CD4-positive, alpha-beta T cell treated with Interferon alpha-2 for 1 hour (primary cell): ENCODE results near the gene PRRT3.

Experiments used
- DNase-seq, 2 donors: peaks; one replicate each; pipeline ENCODE4 v3.0.0-alpha.2; 2020 to 2022

The PRRT3 gene

GRCh38 chr3:9951962-9952805 is at the start of gene PRRT3:
Gene PRRT3 (minus strand): TSS chr3:9952408. CDS start chr3:9950115, 2,293 bp downstream.
- peak; percentile 37 to 64 for DNase-seq

GRCh38 chr3:10000686-10001085 is 48.5 kb upstream of the PRRT3 start:
- DNase-seq, result no peak

GRCh38 chr3:9994086-9994844 is 42.1 kb upstream of the PRRT3 start:
- DNase-seq, result no peak

GRCh38 chr3:9986230-9986725 is 34.1 kb upstream of the PRRT3 start:
- DNase-seq, result no peak

GRCh38 chr3:9980251-9980650 is 28.0 kb upstream of the PRRT3 start:
- no peak for DNase-seq

GRCh38 chr3:9978710-9979305 is 26.6 kb upstream of the PRRT3 start:
- no peak for DNase-seq

- DNase-seq, result peak in 1 of 2 donors; percentile 57
Observed at GRCh38 chr3:9976721-9977709, 24.8 kb upstream of the PRRT3 start.

GRCh38 chr3:9970020-9970652 is 17.9 kb upstream of the PRRT3 start:
- DNase-seq, result no peak

- no peak for DNase-seq
Observed at GRCh38 chr3:9969632-9970019, 17.4 kb upstream of the PRRT3 start.

GRCh38 chr3:9966841-9967240 is 14.6 kb upstream of the PRRT3 start:
- no peak for DNase-seq

- no peak for DNase-seq
Observed at GRCh38 chr3:9965200-9965875, 13.1 kb upstream of the PRRT3 start.

- no peak for DNase-seq
Observed at GRCh38 chr3:9957214-9957613, 5.0 kb upstream of the PRRT3 start.

- DNase-seq, result no peak
Observed at GRCh38 chr3:9955611-9956352, 3.6 kb upstream of the PRRT3 start.

- DNase-seq, result no peak
Observed at GRCh38 chr3:9955067-9955502, 2.9 kb upstream of the PRRT3 start.

GRCh38 chr3:9951598-9951961 is 628 bp downstream of the PRRT3 start:
- no peak for DNase-seq

GRCh38 chr3:9951126-9951525 is 1.1 kb downstream of the PRRT3 start:
- no peak for DNase-seq

- no peak for DNase-seq
Observed at GRCh38 chr3:9949626-9950025, 2.6 kb downstream of the PRRT3 start.

- DNase-seq, result no peak
Observed at GRCh38 chr3:9949115-9949514, 3.1 kb downstream of the PRRT3 start.

- no peak for DNase-seq
Observed at GRCh38 chr3:9948586-9948985, 3.6 kb downstream of the PRRT3 start.
